K562 (cell line): Measurements from ENCODE around the gene PLEKHA7. TPM values are rescaled to one million over a fixed set of nuclear protein-coding genes. Genes with fewer than 3 reads are reported as not detected.

Experiments
- ATAC-seq: fragments of 200-7000 bp; cut with Tn5 transposase; 3 replicates; pipeline ENCODE4 v1.9.1; 2020; ENCODE audit warnings: moderate library complexity
- BruUV-seq: library from RNA; stranded (reverse); fragments of 400-500 nt; replicated peaks from 2 replicates; lab custom pipeline; 2021; lab: Mats Ljungman, UMichigan
- CTCF ChIA-PET: fragments of 300-600 bp; formaldehyde crosslinking; extraction: SDS; loops from one replicate; lab custom pipeline; 2021; ENCODE audit warnings: low intra/inter-chr PET ratio; lab: Yijun Ruan, JAX
- POLR2A ChIA-PET: fragments of 300-600, 350-650 bp; sonication (Branson Sonifier 250); formaldehyde crosslinking; extraction: SDS; loops from one replicate; lab custom pipeline; 2021; ENCODE audit warnings: antibody characterized with exemption, inconsistent platforms; lab: Yijun Ruan, JAX
- DNase-seq, 4 experiments: peaks; one replicate each; pipeline versions ENCODE4 v3.0.0 to v3.0.0-alpha.2; 2011 to 2018; ENCODE audit warnings: low spot score in 3 of 4, mixed read lengths in 3 of 4; ENCODE audit errors: extremely low read depth in 1 of 4
- FAIRE-seq: peaks from 2 replicates; lab custom pipeline; 2011; peaks lifted over from hg19 to GRCh38; lab: Jason Lieb, UNC
- H2AFZ ChIP-seq: 2 replicates; pipeline ENCODE4 v1.6.0; 2011; ENCODE audit warnings: low read depth, low read length, control low read depth, inconsistent platforms
- H3K27ac ChIP-seq: fragments of 200-600 bp; 3 replicates; pipeline ENCODE4 v1.8.0; 2011; ENCODE audit warnings: low read depth, mild to moderate bottlenecking, control low read depth, inconsistent platforms, low read length, moderate library complexity, mixed read lengths; ENCODE audit errors: extremely low read depth
- H3K27me3 ChIP-seq, 2 experiments: fragments of 300-600 bp in 1 of 2; 2 replicates in 1 of 2; 3 replicates in 1 of 2; pipeline versions ENCODE4 v1.6.0 to v1.8.0; 2011; ENCODE audit warnings: inconsistent platforms in 2 of 2, low read length in 2 of 2, mild to moderate bottlenecking in 1 of 2, mixed read lengths in 1 of 2, moderate library complexity in 1 of 2; ENCODE audit not compliant: control insufficient read depth in 2 of 2, insufficient read depth in 2 of 2
- H3K36me3 ChIP-seq: fragments of 300-600 bp; 3 replicates; pipeline ENCODE4 v1.8.0; 2011; ENCODE audit warnings: mild to moderate bottlenecking, low read length, inconsistent platforms; ENCODE audit not compliant: control insufficient read depth, insufficient read depth
- H3K4me1 ChIP-seq, 2 experiments: fragments of 200-600 bp in 1 of 2; replicated peaks in 1 of 2; 2 replicates in 1 of 2; 3 replicates in 1 of 2; pipeline versions ENCODE4 v1.5.1 to v1.8.0; 2011; ENCODE audit warnings: inconsistent platforms in 2 of 2, low read length in 2 of 2, mild to moderate bottlenecking in 1 of 2, mixed read lengths in 1 of 2, moderate library complexity in 1 of 2; ENCODE audit not compliant: control insufficient read depth in 2 of 2, insufficient read depth in 2 of 2
- H3K4me2 ChIP-seq: 2 replicates; pipeline ENCODE4 v1.6.1; 2011; ENCODE audit warnings: low read length, control low read depth, inconsistent platforms, mixed read lengths; ENCODE audit not compliant: insufficient read depth
- H3K4me3 ChIP-seq: fragments of 200-600 bp; sonication (generic), shearing (Covaris generic); 2 replicates; pipeline ENCODE4 v1.5.1; 2016; ENCODE audit warnings: control low read depth, inconsistent platforms
- H3K79me2 ChIP-seq: fragments of 200-600 bp; 3 replicates; pipeline ENCODE4 v1.8.0; 2011; ENCODE audit warnings: low read length, inconsistent platforms; ENCODE audit not compliant: control insufficient read depth, insufficient read depth
- H3K9ac ChIP-seq, 2 experiments: 2 replicates each; pipeline versions ENCODE4 v1.6.0 to v1.6.1; 2011; ENCODE audit warnings: low read depth in 2 of 2, low read length in 2 of 2, control low read depth in 1 of 2, inconsistent platforms in 1 of 2, mild to moderate bottlenecking in 1 of 2, mixed read lengths in 1 of 2; ENCODE audit not compliant: insufficient read depth in 1 of 2
- H3K9me1 ChIP-seq: one replicate; pipeline ENCODE4 v1.6.0; 2011; ENCODE audit warnings: inconsistent platforms, mild to moderate bottlenecking, low read length, moderate library complexity; ENCODE audit not compliant: control insufficient read depth, insufficient read depth
- H3K9me3 ChIP-seq: replicated peaks from 2 replicates; pipeline ENCODE4 v1.5.1; 2011; ENCODE audit warnings: low read depth, low read length, inconsistent platforms; ENCODE audit not compliant: control insufficient read depth, insufficient read depth
- H4K20me1 ChIP-seq: replicated peaks from 2 replicates; pipeline ENCODE4 v1.6.1; 2011; ENCODE audit warnings: low read length, inconsistent platforms, mixed read lengths; ENCODE audit not compliant: control insufficient read depth, insufficient read depth
- E2F8 ChIP-seq: fragments of 450-650 bp; IDR thresholded peaks from 2 replicates; pipeline ENCODE4 v1.7.1; 2018; ENCODE audit warnings: mild to moderate bottlenecking, low read depth; ENCODE audit not compliant: partially characterized antibody
- GMEB1 ChIP-seq: fragments of 250-450 bp; sonication (Bioruptor Pico); IDR thresholded peaks from 2 replicates; pipeline ENCODE4 v1.4.0; 2020; ENCODE audit warnings: mild to moderate bottlenecking
- HMGN3 ChIP-seq: IDR thresholded peaks from 2 replicates; pipeline ENCODE4 v1.6.1; 2011; ENCODE audit warnings: borderline replicate concordance, low read depth, mild to moderate bottlenecking, mixed read lengths, low read length; ENCODE audit not compliant: insufficient read length; ENCODE audit errors: extremely low read depth
- PHF8 ChIP-seq: fragments of 200-600 bp; sonication (generic); IDR thresholded peaks from 2 replicates; pipeline ENCODE4 v1.6.1; 2012; ENCODE audit warnings: mixed run types, mild to moderate bottlenecking, inconsistent platforms, low read length, moderate library complexity, borderline replicate concordance
- PRDM10 ChIP-seq: fragments of 450-650 bp; IDR thresholded peaks from 2 replicates; pipeline ENCODE4 v1.6.1; 2018; ENCODE audit not compliant: partially characterized antibody
- RBBP5 ChIP-seq: fragments of 200-600 bp; sonication (generic); IDR thresholded peaks from 2 replicates; pipeline ENCODE4 v1.6.1; 2012; ENCODE audit warnings: borderline replicate concordance, mild to moderate bottlenecking, low read length, control low read depth, inconsistent platforms; ENCODE audit not compliant: insufficient read depth, poor library complexity, severe bottlenecking
- RNF2 ChIP-seq: sonication (generic); IDR thresholded peaks from 2 replicates; pipeline ENCODE4 v1.6.1; 2016
- TCF15 ChIP-seq: fragments of 250-450 bp; sonication (Bioruptor Pico); IDR thresholded peaks from 2 replicates; pipeline ENCODE4 v1.8.0; 2022; ENCODE audit warnings: moderate library complexity, mild to moderate bottlenecking, inconsistent platforms
- ZFX ChIP-seq: sonication (generic); formaldehyde crosslinking; IDR thresholded peaks from 2 replicates; pipeline ENCODE4 v1.8.0; 2022; ENCODE audit warnings: mild to moderate bottlenecking, missing genetic modification reagents, moderate library complexity
- WGBS: fragments of 100-300 bp; shearing (Covaris generic); methylation state at CpG from one replicate; pipeline ENCODE4 v1.1.6; 2016; ENCODE audit warnings: low coverage, mixed read lengths; ENCODE audit not compliant: insufficient coverage; ENCODE audit errors: missing lambda C conversion rate; 5-methylcytosine and 5-hydroxymethylcytosine counted together
- in situ Hi-C: fragments of 300-500 bp; cut with MboI; formaldehyde crosslinking; loops from 4 replicates; pipeline ENCODE4 v1.15.0; 2018; ENCODE audit warnings: inconsistent platforms, mixed read lengths
- intact Hi-C: fragments of 100-400 bp; cut with micrococcal nuclease; formaldehyde crosslinking; loops from 2 replicates; pipeline ENCODE4 v1.14.2; 2022
- polyA plus RNA-seq, 8 experiments: library from polyadenylated mRNA; depleted of rRNA in 4 of 8; stranded (reverse) in 5 of 8; unstranded in 3 of 8; fragments of >200 nt; fragmentation: Nextera tagmentation in 2 of 8; fragmentation: Illumina TruSeq in 1 of 8; extraction: Ambion mirVana in 2 of 8; extraction: Trizol in 1 of 8; gene quantifications; 2 replicates each; pipeline versions ENCODE4 v1.2.1 to v1.2.3, GENCODE V29; 2011 to 2014; ENCODE audit warnings: inconsistent platforms in 1 of 8, missing spikeins in 1 of 8
- total RNA-seq, 7 experiments: library from RNA; depleted of rRNA in 6 of 7; stranded (reverse); fragments of >200 nt in 6 of 7; fragmentation: Illumina TruSeq in 2 of 7; extraction: Trizol in 2 of 7; gene quantifications; 2 replicates each; pipeline versions ENCODE4 v1.2.1 to v1.2.3, GENCODE V29; 2011 to 2021; ENCODE audit warnings: low replicate concordance in 1 of 7

The PLEKHA7 gene
- total and polyA plus RNA-seq, 9 of the 15 experiments (the other 6 are each of a cell fraction or from before 2014, with no cell fraction given): 0.06 to 0.77 (median 0.20) TPM; not detected in 1

GRCh38 chr11:16738193-16738946, 275.8 kb downstream of the PLEKHA7 start, which contains the start of gene C11orf58:
C11orf58 (plus strand) TSS chr11:16738647; CDS start chr11:16738779, 132 bp downstream.
- WGBS: under 1% methylated on average over 47 of the region's 47 CpGs
- peak; percentile 91 for FAIRE-seq
- H3K9me3 ChIP-seq: no peaks in the 10 kb centered on the region
- peaks cover 55% of the 10 kb centered on the region for H3K79me2 ChIP-seq
- H3K9ac ChIP-seq: peak within 1 kb of the TSS; percentile 99
- no peaks in the 10 kb centered on the region for H3K9me1 ChIP-seq
- peak; percentile 97 for ATAC-seq
- H4K20me1 ChIP-seq: no peaks in the 10 kb centered on the region
- POLR2A ChIA-PET: interaction anchor here (0.6 to 5.1 kb wide), 9 partner anchors 10 to 366 kb away, joined by 3 to 27 read pairs (median 5); no protein-coding TSS in a partner anchor
- peaks cover 20% of the 10 kb centered on the region; the same call in 2 of the 3 replicates for H3K36me3 ChIP-seq
- DNase-seq: peak; percentile 82 to 96 (median 85)
- peak within 1 kb of the TSS; percentile 95 for H2AFZ ChIP-seq
- peak within 1 kb of the TSS; percentile 96 for H3K27ac ChIP-seq
- no TSS peak for BruUV-seq
- in situ Hi-C loops: no loop called here
- H3K4me3 ChIP-seq: peak within 1 kb of the TSS; percentile 91
- H3K27me3 ChIP-seq: no peaks in the 10 kb centered on the region
- intact Hi-C loops: no loop called here
- H3K4me2 ChIP-seq: peak within 1 kb of the TSS; percentile 84
- peaks cover 11 to 12% of the 10 kb centered on the region in 2 experiments; a peak in 4 of 5 replicates for H3K4me1 ChIP-seq
- CTCF ChIA-PET: no interaction called here
- TF ChIP-seq ZFX (CRISPR knock-in tag) (peak; percentile 100), RBBP5 (peak; percentile 72), PRDM10 (peak; percentile 0), PHF8 (peak; percentile 100), HMGN3 (peak; percentile 44), TCF15 (CRISPR knock-in tag) (no peak), RNF2 (peak; percentile 57; the same call in 1 of the 2 replicates), E2F8 (peak; percentile 76), GMEB1 (CRISPR knock-in tag) (peak; percentile 67)
